K562 (cell line): ENCODE results near the gene ARHGAP30. TPM values are rescaled to one million over a fixed set of nuclear protein-coding genes. Genes with fewer than 3 reads are reported as not detected.

Source experiments
- BACH1 ChIP-seq: fragments of 200-800 bp; sonication (Bioruptor generic); IDR thresholded peaks from 2 replicates; pipeline ENCODE4 v1.6.1; 2016; ENCODE audit warnings: missing genetic modification characterization, missing compliant biosample characterization
- BHLHE40 ChIP-seq: IDR thresholded peaks from 2 replicates; pipeline ENCODE4 v1.6.1; 2011; ENCODE audit warnings: low read length, improper control_type of control experiment
- DACH1 ChIP-seq: fragments of 450-650 bp; IDR thresholded peaks from 2 replicates; pipeline ENCODE4 v1.6.1; 2018; ENCODE audit not compliant: partially characterized antibody
- EP400 ChIP-seq: fragments of 450-650 bp; IDR thresholded peaks from 2 replicates; pipeline ENCODE4 v1.6.1; 2017; ENCODE audit warnings: antibody characterized with exemption, mild to moderate bottlenecking, moderate library complexity
- FOXJ3 ChIP-seq: sonication (generic); formaldehyde crosslinking; IDR thresholded peaks from 2 replicates; pipeline ENCODE4 v1.4.0; 2020; ENCODE audit warnings: mild to moderate bottlenecking, missing genetic modification reagents
- HMGXB4 ChIP-seq: sonication (generic); formaldehyde crosslinking; IDR thresholded peaks from 2 replicates; pipeline ENCODE4 v1.8.1; 2023; ENCODE audit warnings: mild to moderate bottlenecking, missing genetic modification reagents
- JUN ChIP-seq, 2 experiments: sonication (generic) in 1 of 2; formaldehyde crosslinking in 1 of 2; IDR thresholded peaks; 2 replicates each; pipeline versions ENCODE4 v1.6.1 to v1.8.0; 2012 to 2022; ENCODE audit warnings: borderline replicate concordance in 2 of 2, mild to moderate bottlenecking in 2 of 2, improper control_type of control experiment in 1 of 2, low read depth in 1 of 2, low read length in 1 of 2, missing genetic modification reagents in 1 of 2
- KAT2B ChIP-seq: IDR thresholded peaks from one replicate; pipeline ENCODE4 v1.6.1; 2012; ENCODE audit warnings: low read depth, mild to moderate bottlenecking, control low read depth, inconsistent platforms, low read length, moderate library complexity
- MEF2A ChIP-seq: IDR thresholded peaks from 2 replicates; pipeline ENCODE4 v1.6.1; 2011; ENCODE audit warnings: low read depth, mild to moderate bottlenecking, low read length, moderate library complexity; ENCODE audit not compliant: control insufficient read depth
- NONO ChIP-seq, 2 experiments: fragments of 200-400 bp in 1 of 2; fragments of 450-650 bp in 1 of 2; formaldehyde crosslinking in 1 of 2; IDR thresholded peaks; 2 replicates each; pipeline ENCODE4 v1.6.1; 2017; ENCODE audit warnings: low read depth in 2 of 2, mild to moderate bottlenecking in 2 of 2, moderate library complexity in 2 of 2, low read length in 1 of 2
- PHF20 ChIP-seq: fragments of 450-650 bp; IDR thresholded peaks from 2 replicates; pipeline ENCODE4 v1.6.1; 2018; ENCODE audit not compliant: partially characterized antibody
- RBM17 ChIP-seq: fragments of 200-400 bp; formaldehyde crosslinking; IDR thresholded peaks from 2 replicates; pipeline ENCODE4 v1.6.1; 2017; ENCODE audit warnings: low read depth, mild to moderate bottlenecking, low read length, borderline replicate concordance
- SREBF1 ChIP-seq: fragments of 150-350 bp; IDR thresholded peaks from 2 replicates; pipeline ENCODE4 v1.6.1; 2014; ENCODE audit warnings: antibody characterized with exemption, low read depth, low read length, borderline replicate concordance
- TAL1 ChIP-seq: fragments of 450-650 bp; IDR thresholded peaks from 2 replicates; pipeline ENCODE4 v1.6.1; 2016; ENCODE audit warnings: mild to moderate bottlenecking
- ZBTB11 ChIP-seq, 3 experiments: fragments of 200-800 bp in 1 of 3; fragments of 250-450 bp in 1 of 3; fragments of 450-650 bp in 1 of 3; sonication (Bioruptor Pico) in 1 of 3; sonication (Bioruptor generic) in 1 of 3; formaldehyde crosslinking in 1 of 3; IDR thresholded peaks; 2 replicates each; pipeline versions ENCODE4 v1.6.1 to v1.8.0; 2016 to 2022; ENCODE audit warnings: mild to moderate bottlenecking in 2 of 3, missing genetic modification characterization in 2 of 3, missing compliant biosample characterization in 1 of 3, moderate library complexity in 1 of 3
- ZBTB49 ChIP-seq: sonication (generic); formaldehyde crosslinking; IDR thresholded peaks from 2 replicates; pipeline ENCODE4 v1.8.0; 2022; ENCODE audit warnings: missing genetic modification reagents, mild to moderate bottlenecking, borderline replicate concordance
- ZC3H4 ChIP-seq: sonication (generic); formaldehyde crosslinking; IDR thresholded peaks from 2 replicates; pipeline ENCODE4 v1.9.0; 2021; ENCODE audit warnings: missing genetic modification reagents, borderline replicate concordance
- ZNF140 ChIP-seq: fragments of 250-450 bp; sonication (Bioruptor Pico); IDR thresholded peaks from 2 replicates; pipeline ENCODE4 v1.8.0; 2021; ENCODE audit warnings: moderate library complexity, mild to moderate bottlenecking, inconsistent platforms
- ZNF174 ChIP-seq: fragments of 250-450 bp; sonication (Bioruptor Pico); IDR thresholded peaks from 2 replicates; pipeline ENCODE4 v1.4.0; 2020; ENCODE audit warnings: mild to moderate bottlenecking
- ZNF316 ChIP-seq: fragments of 450-650 bp; IDR thresholded peaks from 2 replicates; pipeline ENCODE4 v1.6.1; 2016
- polyA plus RNA-seq, 8 experiments: library from polyadenylated mRNA; depleted of rRNA in 4 of 8; stranded (reverse) in 5 of 8; unstranded in 3 of 8; fragments of >200 nt; fragmentation: Nextera tagmentation in 2 of 8; fragmentation: Illumina TruSeq in 1 of 8; extraction: Ambion mirVana in 2 of 8; extraction: Trizol in 1 of 8; gene quantifications; 2 replicates each; pipeline versions ENCODE4 v1.2.1 to v1.2.3, GENCODE V29; 2011 to 2014; ENCODE audit warnings: inconsistent platforms in 1 of 8, missing spikeins in 1 of 8
- total RNA-seq, 7 experiments: library from RNA; depleted of rRNA in 6 of 7; stranded (reverse); fragments of >200 nt in 6 of 7; fragmentation: Illumina TruSeq in 2 of 7; extraction: Trizol in 2 of 7; gene quantifications; 2 replicates each; pipeline versions ENCODE4 v1.2.1 to v1.2.3, GENCODE V29; 2011 to 2021; ENCODE audit warnings: low replicate concordance in 1 of 7

Gene ARHGAP30
- total and polyA plus RNA-seq, 9 of the 15 experiments (the other 6 are each of a cell fraction or from before 2014, with no cell fraction given): 0.01 to 0.73 (median 0.12) TPM

GRCh38 chr1:161020509-161021164, 49.1 kb downstream of the ARHGAP30 start, which contains the start of gene F11R (continued):
- TF ChIP-seq ZBTB49 (0 out of 2 replicates have a peak, but pooled peaks have one; percentile 78), MEF2A (peak; percentile 42; the same call in 1 of the 2 replicates), KAT2B (no peak), ZNF174 (CRISPR knock-in tag) (no peak), HMGXB4 (CRISPR knock-in tag) (0 out of 2 replicates have a peak, but pooled peaks have one; percentile 72), BHLHE40 (0 out of 2 replicates have a peak, but pooled peaks have one; percentile 7), ZBTB11 (CRISPR knock-in tag; IDR thresholded peaks at IDR 0.05) (no peak), BACH1 (tag) (no peak), NONO (IDR thresholded peaks at IDR 0.05; ENCODE audit: low read depth in 2 of 2, low read length in 1 of 2) (no peak; a peak in 1 of 4 replicates), EP400 (peak; percentile 82), PHF20 (no peak), TAL1 (peak; percentile 65; the same call in 1 of the 2 replicates), JUN (IDR thresholded peaks at IDR 0.05; ENCODE audit: borderline replicate concordance, low read depth, low read length) (peak; percentile 52; the same call in 1 of the 2 replicates), JUN (CRISPR knock-in tag; IDR thresholded peaks at IDR 0.05; ENCODE audit: borderline replicate concordance) (no peak), RBM17 (no peak), SREBF1 (no peak), FOXJ3 (CRISPR knock-in tag) (no peak), ZNF316 (no peak), ZC3H4 (CRISPR knock-in tag) (no peak), ZNF140 (no peak), DACH1 (peak; percentile 96)
